Erythroblast (primary cell): ENCODE measurements around the gene FLRT1.

ENCODE experiments used
- GATA1 ChIP-seq: IDR thresholded peaks from 2 replicates; pipeline ENCODE4 v1.6.1; 2011; ENCODE audit warnings: low read depth, mild to moderate bottlenecking, control low read depth, low read length, moderate library complexity
- POLR2A ChIP-seq: IDR thresholded peaks from 2 replicates; pipeline ENCODE4 v1.6.1; 2011; ENCODE audit warnings: mild to moderate bottlenecking, low read length

GRCh38 chr11:64060263-64060860 is 24.6 kb downstream of the FLRT1 start:
- TF ChIP-seq POLR2A (no peak), GATA1 (no peak)
